GDM1 (cell line): ENCODE results near the gene TRRAP.

Experiments
- DNase-seq: peaks from one replicate; lab custom pipeline; 2025; lab: John Stamatoyannopoulos, UW

The TRRAP gene

DNA sequence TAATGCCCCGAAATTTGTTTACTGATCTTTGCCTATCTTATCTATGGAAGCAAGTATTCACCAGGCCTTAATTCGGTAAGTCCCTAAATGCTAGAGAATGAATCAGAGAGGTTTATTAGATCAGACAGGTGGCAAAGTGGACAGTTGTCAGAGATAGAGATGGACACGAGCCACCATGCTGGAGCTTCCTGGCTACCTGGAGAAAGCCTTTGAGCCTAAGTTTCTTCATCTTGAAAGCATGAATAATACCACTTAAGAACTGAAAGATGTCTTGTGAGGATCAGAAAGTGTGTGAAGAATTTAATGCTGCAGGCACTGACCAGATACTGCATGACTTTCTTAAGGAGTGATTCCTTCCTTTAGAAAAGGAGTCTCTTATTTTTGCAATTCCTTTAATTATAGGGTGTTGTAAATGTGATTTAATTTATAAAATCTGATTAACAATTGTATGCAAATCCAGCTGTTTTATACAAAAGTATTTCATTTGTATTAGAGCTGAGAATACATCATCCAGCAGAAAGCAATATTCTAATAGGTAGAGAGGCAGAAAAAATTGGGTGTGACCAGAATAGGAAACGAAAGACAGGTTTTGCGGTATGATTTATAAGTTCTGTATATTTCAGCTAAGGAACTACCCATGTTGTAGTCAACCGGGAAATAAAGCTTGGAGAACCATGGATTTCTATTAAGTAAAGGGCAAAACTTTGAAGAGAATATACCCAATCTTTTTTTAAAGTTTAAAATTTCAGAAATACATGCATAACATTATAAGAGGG, 182.9 kb downstream of the TRRAP start:
- DNase-seq: no peak
